Measurements from ENCODE around the gene SNX14. TPM values are rescaled to one million over a fixed set of nuclear protein-coding genes. Genes with fewer than 3 reads are reported as not detected.

The SNX14 gene
- total RNA-seq, 1 experiment from 2014 or later, result 84.8 TPM

- Histone ChIP-seq H2AFZ (ENCODE audit: low read depth, low read length, poor library complexity, severe bottlenecking) (no peak overlapping the region), H3K4me2 (ENCODE audit: low read length) (no peak overlapping the region), H3K79me2 (ENCODE audit: insufficient read depth, low read length) (peaks cover 98% of the 10 kb centered on the region), H3K27ac (ENCODE audit: low read depth, low read length) (no peak overlapping the region), H3K4me3 (replicated peaks in 1 of 2; ENCODE audit: low read depth in 1 of 2, low read length in 2 of 2) (no peak overlapping the region), H3K9me2 (ENCODE audit: insufficient read depth) (no peaks in the 10 kb centered on the region), H3K9ac (ENCODE audit: low read length) (no peak overlapping the region), H3K36me3 (ENCODE audit: control insufficient read depth in 1 of 2, insufficient read depth in 2 of 2, low read length in 2 of 2) (peaks cover 45 to 78% of the 10 kb centered on the region in 2 experiments), H3K9me3 (ENCODE audit: control insufficient read depth in 1 of 2, insufficient read depth in 1 of 2, low read depth in 1 of 2, low read length in 2 of 2) (no peaks in the 10 kb centered on the region), H3K4me1 (ENCODE audit: control insufficient read depth in 1 of 2, insufficient read depth in 2 of 2, low read length in 2 of 2) (0 out of 4 replicates have a peak, but pooled peaks cover 0 to 4% of the 10 kb centered on the region in 2 experiments), H4K20me1 (ENCODE audit: insufficient read depth) (peaks cover 74% of the 10 kb centered on the region; the same call in 1 of the 2 replicates), H3K27me3 (ENCODE audit: insufficient read depth, low read length) (no peaks in the 10 kb centered on the region)
- ATAC-seq, result no peak
- DNase-seq (ENCODE audit: low read depth, low spot score), result no peak
- RAD21 ChIA-PET (ENCODE audit: low non-redundant PET in 1 of 2, low total read pairs in 2 of 2, uncharacterized antibody in 2 of 2, unreplicated experiment in 2 of 2), result no interaction called here
- intact Hi-C loops (cut with micrococcal nuclease), result no loop called here
- POLR2A ChIA-PET, result interaction anchor here (1.7 kb wide), 1 partner anchor 12 kb away, joined by 4 read pairs; no protein-coding TSS in a partner anchor
- TF ChIP-seq, protein P1, sequence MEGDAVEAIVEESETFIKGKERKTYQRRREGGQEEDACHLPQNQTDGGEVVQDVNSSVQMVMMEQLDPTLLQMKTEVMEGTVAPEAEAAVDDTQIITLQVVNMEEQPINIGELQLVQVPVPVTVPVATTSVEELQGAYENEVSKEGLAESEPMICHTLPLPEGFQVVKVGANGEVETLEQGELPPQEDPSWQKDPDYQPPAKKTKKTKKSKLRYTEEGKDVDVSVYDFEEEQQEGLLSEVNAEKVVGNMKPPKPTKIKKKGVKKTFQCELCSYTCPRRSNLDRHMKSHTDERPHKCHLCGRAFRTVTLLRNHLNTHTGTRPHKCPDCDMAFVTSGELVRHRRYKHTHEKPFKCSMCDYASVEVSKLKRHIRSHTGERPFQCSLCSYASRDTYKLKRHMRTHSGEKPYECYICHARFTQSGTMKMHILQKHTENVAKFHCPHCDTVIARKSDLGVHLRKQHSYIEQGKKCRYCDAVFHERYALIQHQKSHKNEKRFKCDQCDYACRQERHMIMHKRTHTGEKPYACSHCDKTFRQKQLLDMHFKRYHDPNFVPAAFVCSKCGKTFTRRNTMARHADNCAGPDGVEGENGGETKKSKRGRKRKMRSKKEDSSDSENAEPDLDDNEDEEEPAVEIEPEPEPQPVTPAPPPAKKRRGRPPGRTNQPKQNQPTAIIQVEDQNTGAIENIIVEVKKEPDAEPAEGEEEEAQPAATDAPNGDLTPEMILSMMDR (IDR thresholded peaks at IDR 0.05 in 2 of 3, conservative IDR thresholded peaks at IDR 0.05 in 1 of 3; ENCODE audit: borderline replicate concordance in 1 of 3, insufficient read depth in 1 of 3, low read depth in 2 of 3, low read length in 2 of 3), result no peak
- TF ChIP-seq ATF3 (IDR thresholded peaks at IDR 0.05) (no peak), ZFX (IDR thresholded peaks at IDR 0.05) (no peak), JUND (IDR thresholded peaks at IDR 0.05) (no peak), FOSL1 (IDR thresholded peaks at IDR 0.05; ENCODE audit: low read depth) (no peak), YY1 (IDR thresholded peaks at IDR 0.05; ENCODE audit: extremely low read depth, insufficient replicate concordance, low read depth, low read length) (no peak), EGR1 (IDR thresholded peaks at IDR 0.05; ENCODE audit: low read depth) (no peak), REST (IDR thresholded peaks at IDR 0.05; ENCODE audit: low read depth) (no peak)
- CTCF ChIA-PET, result no interaction called here
- BruUV-seq (replicated peaks), result no TSS peak
These were observed 34.7 kb upstream of the SNX14 start for GRCh38 chr6:85628353-85628752.
